Esophagus squamous epithelium (tissue), 5 donors: ENCODE measurements around the gene RXFP3. TPM values are rescaled to one million over a fixed set of nuclear protein-coding genes. Genes with fewer than 3 reads are reported as not detected.

ENCODE experiments used
- DNase-seq: peaks from one replicate; lab custom pipeline; 2025; lab: John Stamatoyannopoulos, UW
- H3K27ac ChIP-seq, 4 donors: fragments of 200-600 bp; sonication (generic); one replicate each; pipeline ENCODE4 v1.5.1; 2016 to 2019; ENCODE audit warnings: mild to moderate bottlenecking in 1 of 4
- H3K27me3 ChIP-seq, 4 donors: fragments of 200-600 bp; sonication (generic); 1 replicate in 3 of 4; 2 replicates in 1 of 4; pipeline versions ENCODE4 v1.5.1 to v1.6.0; 2017 to 2021; ENCODE audit warnings: antibody characterized with exemption in 1 of 4
- H3K36me3 ChIP-seq, 3 donors: fragments of 200-600 bp; sonication (generic); one replicate each; pipeline ENCODE4 v1.5.1; 2016 to 2019
- H3K4me1 ChIP-seq, 3 donors: fragments of 200-600 bp; sonication (generic); one replicate each; pipeline ENCODE4 v1.5.1; 2017 to 2019
- H3K4me3 ChIP-seq, 4 donors: fragments of 200-600 bp; sonication (generic); 1 replicate in 3 of 4; 2 replicates in 1 of 4; pipeline ENCODE4 v1.5.1; 2016 to 2019; ENCODE audit warnings: mild to moderate bottlenecking in 2 of 4, moderate library complexity in 1 of 4
- H3K9me3 ChIP-seq, 3 donors: fragments of 200-600 bp; sonication (generic); one replicate each; pipeline ENCODE4 v1.5.1; 2016 to 2019
- CTCF ChIP-seq, 6 experiments: fragments of 450-650 bp in 4 of 6; fragments of 200-600 bp in 2 of 6; sonication (generic) in 2 of 6; IDR thresholded peaks; one replicate each; pipeline ENCODE4 v1.5.1; 2016 to 2019; ENCODE audit warnings: antibody characterized with exemption in 6 of 6, mild to moderate bottlenecking in 4 of 6, moderate library complexity in 4 of 6
- POLR2A ChIP-seq, 4 donors: fragments of 450-650 bp; IDR thresholded peaks; one replicate each; pipeline ENCODE4 v1.6.1; 2017; ENCODE audit warnings: antibody characterized with exemption in 4 of 4, mild to moderate bottlenecking in 4 of 4, moderate library complexity in 3 of 4
- WGBS, 2 donors: methylation state at CpG; one replicate each; pipeline ENCODE4 v1.1.5; 2018; 5-methylcytosine and 5-hydroxymethylcytosine counted together
- intact Hi-C: fragments of 100-400 bp; cut with DNase I; formaldehyde crosslinking; loops from one replicate; pipeline ENCODE4 v1.15.0; 2022
- total RNA-seq, 4 donors: library from RNA; depleted of rRNA; stranded (reverse); fragments of >200 nt; gene quantifications; one replicate each; pipeline ENCODE4 v1.1.0, GENCODE V29; 2016
- donor health status: DM: yes; HTN: yes; CAD: no.

Gene RXFP3
- total RNA-seq: not detected

- Histone ChIP-seq H3K9me3 (no peaks in the 10 kb centered on the region), H3K4me1 (peaks cover 0 to 23% (median 6%) of the 10 kb centered on the region in 3 donors), H3K27ac (no peak within 1 kb of the TSS), H3K36me3 (no peaks in the 10 kb centered on the region), H3K27me3 (peaks cover 0 to 72% (median 18%) of the 10 kb centered on the region in 4 donors), H3K4me3 (peak within 1 kb of the TSS in 2 of 4 donors; percentile 27 to 50)
- WGBS, 2 donors: 11 to 23% methylated on average over 10 to 29 of the region's 45 CpGs
- TF ChIP-seq CTCF (IDR thresholded peaks at IDR 0.05) (no peak), POLR2A (IDR thresholded peaks at IDR 0.05) (no peak)
- no peak for DNase-seq
- intact Hi-C loops: no loop called here
Observed at GRCh38 chr5:33936381-33937016, at the start of gene RXFP3. Gene RXFP3, plus strand, starts transcription at chr5:33936386. Its CDS starts 355 bp downstream, at chr5:33936741.

GRCh38 chr5:33887268-33887667 is 48.9 kb upstream of the RXFP3 start:
- intact Hi-C loops: no loop called here
- no peak for DNase-seq
- Histone ChIP-seq H3K9me3 (no peaks in the 10 kb centered on the region), H3K4me3 (no peak overlapping the region), H3K27me3 (peaks cover 0 to 43% (median 0%) of the 10 kb centered on the region in 4 donors), H3K4me1 (peaks cover 0 to 39% (median 6%) of the 10 kb centered on the region in 3 donors), H3K27ac (no peak overlapping the region), H3K36me3 (no peaks in the 10 kb centered on the region)
- 71 to 88% methylated on average over 2 to 3 of the region's 3 CpGs for WGBS, 2 donors
- TF ChIP-seq CTCF (IDR thresholded peaks at IDR 0.05) (no peak), POLR2A (IDR thresholded peaks at IDR 0.05) (no peak)

GRCh38 chr5:33888587-33888986 is 47.6 kb upstream of the RXFP3 start:
- H3K9me3 ChIP-seq: no peaks in the 10 kb centered on the region
- H3K27ac ChIP-seq: no peak overlapping the region
- no peaks in the 10 kb centered on the region for H3K36me3 ChIP-seq
- WGBS, 2 donors: 38 to 40% methylated on average over 4 of the region's 4 CpGs
- DNase-seq: no peak
- intact Hi-C loops: no loop called here
- TF ChIP-seq CTCF (IDR thresholded peaks at IDR 0.05) (no peak), POLR2A (IDR thresholded peaks at IDR 0.05) (no peak)
- H3K4me3 ChIP-seq: no peak overlapping the region
- H3K4me1 ChIP-seq: peaks cover 0 to 44% (median 6%) of the 10 kb centered on the region in 3 donors
- H3K27me3 ChIP-seq: peaks cover 0 to 56% (median 0%) of the 10 kb centered on the region in 4 donors

- H3K4me3 ChIP-seq: peak overlapping the region in 3 of 4 donors; percentile 39 to 63 (median 46)
- intact Hi-C loops: no loop called here
- H3K27me3 ChIP-seq: peaks cover 0 to 73% (median 0%) of the 10 kb centered on the region in 4 donors
- WGBS, 2 donors: 50 to 52% methylated on average over 9 to 10 of the region's 12 CpGs
- H3K9me3 ChIP-seq: no peaks in the 10 kb centered on the region
- no peak for DNase-seq
- H3K36me3 ChIP-seq: no peaks in the 10 kb centered on the region
- H3K4me1 ChIP-seq: peaks cover 0 to 44% (median 6%) of the 10 kb centered on the region in 3 donors
- H3K27ac ChIP-seq: peak overlapping the region in 2 of 4 donors; percentile 55 to 64
- TF ChIP-seq CTCF (IDR thresholded peaks at IDR 0.05): no peak
- no peak for TF ChIP-seq POLR2A (IDR thresholded peaks at IDR 0.05)
Observed at GRCh38 chr5:33890131-33891032, 45.8 kb upstream of the RXFP3 start.

GRCh38 chr5:33891446-33891787 is 44.8 kb upstream of the RXFP3 start:
- 7 to 11% methylated on average over 3 to 5 of the region's 6 CpGs for WGBS, 2 donors
- H3K36me3 ChIP-seq: no peaks in the 10 kb centered on the region
- peaks cover 0 to 44% (median 6%) of the 10 kb centered on the region in 3 donors for H3K4me1 ChIP-seq
- H3K9me3 ChIP-seq: no peaks in the 10 kb centered on the region
- peaks cover 0 to 74% (median 0%) of the 10 kb centered on the region in 4 donors for H3K27me3 ChIP-seq
- DNase-seq: no peak
- intact Hi-C loops: no loop called here
- no peak for TF ChIP-seq POLR2A (IDR thresholded peaks at IDR 0.05)
- no peak for TF ChIP-seq CTCF (IDR thresholded peaks at IDR 0.05)
- peak overlapping the region in 3 of 4 donors; percentile 31 to 64 (median 55) for H3K27ac ChIP-seq
- H3K4me3 ChIP-seq: peak overlapping the region; percentile 12 to 63 (median 42)
